H9 (cell line): Measurements from ENCODE around the gene IFT27. TPM values are rescaled to one million over a fixed set of nuclear protein-coding genes. Genes with fewer than 3 reads are reported as not detected.

Experiments
- DNase-seq: peaks from one replicate; pipeline ENCODE4 v3.0.0-alpha.2; 2017
- H2AFZ ChIP-seq: one replicate; pipeline ENCODE4 v1.6.1; 2013; ENCODE audit warnings: mild to moderate bottlenecking, low read length, control low read depth, moderate library complexity
- H2AK5ac ChIP-seq: 2 replicates; pipeline ENCODE4 v1.6.1; 2013; ENCODE audit warnings: low read length, control low read depth, mixed read lengths; ENCODE audit not compliant: insufficient read length
- H2BK120ac ChIP-seq: one replicate; pipeline ENCODE4 v1.6.1; 2013; ENCODE audit warnings: low read depth, mild to moderate bottlenecking, low read length, control low read depth, inconsistent platforms; ENCODE audit not compliant: poor library complexity, severe bottlenecking
- H2BK12ac ChIP-seq: 2 replicates; pipeline ENCODE4 v1.6.1; 2013; ENCODE audit warnings: low read length, control low read depth, mixed read lengths, low read depth; ENCODE audit not compliant: insufficient read length
- H2BK15ac ChIP-seq: 2 replicates; pipeline ENCODE4 v1.6.1; 2013; ENCODE audit warnings: low read depth, low read length, control low read depth
- H2BK20ac ChIP-seq: one replicate; pipeline ENCODE4 v1.6.1; 2013; ENCODE audit warnings: low read depth, mild to moderate bottlenecking, low read length, control low read depth, inconsistent platforms; ENCODE audit not compliant: poor library complexity, severe bottlenecking
- H2BK5ac ChIP-seq: 2 replicates; pipeline ENCODE4 v1.6.1; 2013; ENCODE audit warnings: low read length, control low read depth, mixed read lengths; ENCODE audit not compliant: insufficient read length
- H3K14ac ChIP-seq: 2 replicates; pipeline ENCODE4 v1.6.1; 2013; ENCODE audit warnings: low read length, control low read depth; ENCODE audit not compliant: insufficient read depth
- H3K18ac ChIP-seq: 2 replicates; pipeline ENCODE4 v1.6.1; 2013; ENCODE audit warnings: low read depth, mild to moderate bottlenecking, mixed read lengths, low read length, control low read depth; ENCODE audit not compliant: insufficient read length
- H3K23ac ChIP-seq: 2 replicates; pipeline ENCODE4 v1.6.1; 2013; ENCODE audit warnings: low read length, control low read depth, mixed read lengths, low read depth; ENCODE audit not compliant: insufficient read length
- H3K23me2 ChIP-seq: 2 replicates; pipeline ENCODE4 v1.6.1; 2013; ENCODE audit warnings: low read depth, mild to moderate bottlenecking, mixed read lengths, low read length, control low read depth; ENCODE audit not compliant: insufficient read length, poor library complexity, severe bottlenecking
- H3K27ac ChIP-seq: 2 replicates; pipeline ENCODE4 v1.5.1; 2013; ENCODE audit warnings: low read length, control low read depth, mixed read lengths, low read depth; ENCODE audit not compliant: insufficient read length
- H3K27me3 ChIP-seq: 2 replicates; pipeline ENCODE4 v1.6.1; 2013; ENCODE audit warnings: low read length, control low read depth, inconsistent platforms; ENCODE audit not compliant: insufficient read depth
- H3K4ac ChIP-seq: 2 replicates; pipeline ENCODE4 v1.6.1; 2013; ENCODE audit warnings: low read depth, mild to moderate bottlenecking, control low read depth, inconsistent platforms, low read length, moderate library complexity
- H3K4me1 ChIP-seq: 2 replicates; pipeline ENCODE4 v1.6.1; 2013; ENCODE audit warnings: low read length, control low read depth, inconsistent platforms; ENCODE audit not compliant: insufficient read depth
- H3K4me2 ChIP-seq: 2 replicates; pipeline ENCODE4 v1.6.1; 2013; ENCODE audit warnings: low read length, control low read depth, mixed read lengths; ENCODE audit not compliant: insufficient read length, insufficient read depth
- H3K56ac ChIP-seq: 2 replicates; pipeline ENCODE4 v1.6.1; 2013; ENCODE audit warnings: low read depth, mild to moderate bottlenecking, mixed read lengths, low read length, control low read depth; ENCODE audit not compliant: insufficient read length
- H3K79me1 ChIP-seq: 2 replicates; pipeline ENCODE4 v1.6.1; 2013; ENCODE audit warnings: low read depth, mild to moderate bottlenecking, moderate library complexity, low read length, control low read depth, inconsistent platforms; ENCODE audit not compliant: insufficient read depth, poor library complexity, severe bottlenecking
- H3K79me2 ChIP-seq: 2 replicates; pipeline ENCODE4 v1.6.1; 2013; ENCODE audit warnings: low read length, control low read depth, inconsistent platforms; ENCODE audit not compliant: insufficient read depth
- H3K9ac ChIP-seq: 2 replicates; pipeline ENCODE4 v1.6.1; 2013; ENCODE audit warnings: low read length, control low read depth, mixed read lengths; ENCODE audit not compliant: insufficient read length; ENCODE audit errors: extremely low read depth
- H3K9me3 ChIP-seq: one replicate; pipeline ENCODE4 v1.6.1; 2013; ENCODE audit warnings: low read depth, low read length, inconsistent platforms; ENCODE audit not compliant: control insufficient read depth
- H3T11ph ChIP-seq: one replicate; pipeline ENCODE4 v1.6.1; 2013; ENCODE audit warnings: mild to moderate bottlenecking, low read length, control low read depth, inconsistent platforms
- H4K20me1 ChIP-seq: one replicate; pipeline ENCODE4 v1.6.1; 2013; ENCODE audit not compliant: control insufficient read depth, insufficient read length, insufficient read depth
- H4K5ac ChIP-seq: 2 replicates; pipeline ENCODE4 v1.6.1; 2013; ENCODE audit warnings: low read depth, mild to moderate bottlenecking, mixed read lengths, low read length, control low read depth; ENCODE audit not compliant: insufficient read length
- H4K8ac ChIP-seq: replicated peaks from 2 replicates; pipeline ENCODE4 v1.6.1; 2013; ENCODE audit warnings: low read length, control low read depth, mixed read lengths, low read depth; ENCODE audit not compliant: insufficient read length
- H4K91ac ChIP-seq: 2 replicates; pipeline ENCODE4 v1.6.1; 2013; ENCODE audit warnings: low read depth, mild to moderate bottlenecking, moderate library complexity, mixed read lengths, low read length, control low read depth; ENCODE audit not compliant: insufficient read length
- H3K27ac Mint-ChIP-seq, 3 experiments: 2 replicates in 2 of 3; 3 replicates in 1 of 3; pipeline ENCODE4 v1.8.0; 2020 to 2021; ENCODE audit warnings: mixed read lengths in 3 of 3, mild to moderate bottlenecking in 1 of 3, moderate library complexity in 1 of 3
- H3K27me3 Mint-ChIP-seq: 2 replicates; pipeline ENCODE4 v1.8.0; 2021; ENCODE audit warnings: low read depth, mild to moderate bottlenecking, moderate library complexity, mixed read lengths
- H3K36me3 Mint-ChIP-seq, 3 experiments: 2 replicates in 2 of 3; 3 replicates in 1 of 3; pipeline ENCODE4 v1.8.0; 2020 to 2021; ENCODE audit warnings: low read depth in 3 of 3, mixed read lengths in 3 of 3; ENCODE audit not compliant: insufficient read depth in 1 of 3
- H3K4me1 Mint-ChIP-seq, 2 experiments: 2 replicates each; pipeline ENCODE4 v1.8.0; 2020; ENCODE audit warnings: mixed read lengths in 2 of 2
- H3K4me3 Mint-ChIP-seq, 2 experiments: 2 replicates in 1 of 2; 3 replicates in 1 of 2; pipeline ENCODE4 v1.8.0; 2020 to 2021; ENCODE audit warnings: mild to moderate bottlenecking in 2 of 2, mixed read lengths in 2 of 2, moderate library complexity in 1 of 2
- H3K9me3 Mint-ChIP-seq, 2 experiments: 2 replicates in 1 of 2; 3 replicates in 1 of 2; pipeline ENCODE4 v1.8.0; 2020; ENCODE audit warnings: mild to moderate bottlenecking in 2 of 2, mixed read lengths in 2 of 2, moderate library complexity in 1 of 2
- WGBS: extraction: QIAGEN DNeasy Blood & Tissue Kit; methylation state at CpG from one replicate; pipeline ENCODE4 v1.1.7; 2013; ENCODE audit warnings: missing lambda C conversion rate, low lambda C conversion rate, mixed read lengths; ENCODE audit not compliant: insufficient read length; ENCODE audit errors: extremely low coverage; 5-methylcytosine and 5-hydroxymethylcytosine counted together
- total RNA-seq: library from RNA; stranded (reverse); gene quantifications from 2 replicates; pipeline ENCODE4 v1.2.1, GENCODE V29; 2021
- TF ChIP-seq, protein P1 (sequence below): fragments of 200-600 bp; sonication (generic); conservative IDR thresholded peaks from 3 replicates; pipeline ENCODE4 v1.8.0; 2021; ENCODE audit warnings: antibody characterized with exemption, mild to moderate bottlenecking

Gene IFT27
- total RNA-seq, 1 experiment from 2014 or later: 43.4 TPM

DNA sequence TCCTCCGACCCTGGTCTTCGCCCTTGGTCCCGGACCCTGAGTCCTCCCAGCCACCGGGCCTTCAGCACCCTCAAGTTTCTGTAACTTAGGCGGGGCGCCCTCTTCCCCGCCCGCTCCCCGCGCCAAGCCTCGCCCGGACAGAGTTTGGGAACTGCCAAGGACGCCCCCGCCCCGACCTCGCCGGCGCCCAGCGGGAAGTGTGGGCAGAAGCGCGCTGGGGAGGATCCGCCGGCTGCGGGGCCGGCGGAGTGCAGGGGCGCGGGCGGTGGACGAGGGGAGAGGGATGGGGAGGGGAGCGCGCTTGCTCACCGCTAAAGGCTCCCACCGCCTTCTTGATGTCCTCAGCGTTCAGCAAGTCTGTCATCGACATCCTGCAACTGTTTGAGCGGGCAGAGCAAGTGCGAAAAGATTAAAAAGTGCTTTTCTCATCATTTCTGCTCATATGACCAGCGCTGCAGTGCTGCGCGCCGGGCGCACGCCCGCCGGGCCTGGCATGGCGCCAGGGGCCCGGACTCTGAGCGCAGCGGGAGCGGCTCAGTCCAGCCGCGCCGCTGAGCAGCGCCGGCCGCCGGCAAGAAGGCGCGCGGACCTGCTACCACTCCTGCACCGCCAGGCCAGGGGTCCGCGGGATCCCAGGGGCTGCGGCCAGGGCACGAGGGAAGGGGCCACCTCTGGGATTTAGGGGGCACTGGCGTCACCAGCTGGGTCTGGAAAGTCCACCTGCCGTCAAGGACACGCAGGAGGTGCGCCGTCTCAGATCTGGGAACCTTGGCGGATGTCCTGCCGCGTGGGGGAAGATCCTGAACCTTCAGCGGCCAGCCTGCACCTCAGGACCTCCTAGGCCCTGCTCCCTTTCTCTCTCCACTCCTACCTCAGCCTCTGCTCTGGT lies 41.0 kb upstream of the IFT27 start, which contains the start of gene PVALB:
PVALB (minus strand) TSS at position 400 of the 889 bp plus-strand sequence; CDS start at position 370, 30 bp downstream.
- Histone ChIP-seq H3K27ac (no peak within 1 kb of the TSS), H3K23me2 (peaks cover 14% of the 10 kb centered on the region), H3K79me1 (no peaks in the 10 kb centered on the region), H4K8ac (no peak within 1 kb of the TSS), H2BK5ac (no peak within 1 kb of the TSS), H3K27me3 (peaks cover 25% of the 10 kb centered on the region), H2BK120ac (no peak within 1 kb of the TSS), H4K5ac (no peak within 1 kb of the TSS), H3K14ac (no peak within 1 kb of the TSS; the same call in 1 of the 2 replicates), H2AK5ac (no peak within 1 kb of the TSS), H3K18ac (no peak within 1 kb of the TSS), H2BK12ac (no peak within 1 kb of the TSS), H3K9ac (no peak within 1 kb of the TSS), H3K9me3 (no peaks in the 10 kb centered on the region), H3K4me1 (peaks cover 2% of the 10 kb centered on the region; the same call in 1 of the 2 replicates), H2BK20ac (no peak within 1 kb of the TSS), H3K23ac (no peak within 1 kb of the TSS), H3K4me2 (peak within 1 kb of the TSS; percentile 72), H2BK15ac (no peak within 1 kb of the TSS), H4K91ac (no peak within 1 kb of the TSS), H4K20me1 (no peaks in the 10 kb centered on the region), H3T11ph (no peak within 1 kb of the TSS), H3K79me2 (no peaks in the 10 kb centered on the region), H3K56ac (no peak within 1 kb of the TSS), H2AFZ (no peak within 1 kb of the TSS), H3K4ac (no peak within 1 kb of the TSS)
- no CpG with 5 or more reads among the region's 75 CpGs for WGBS
- H3K27me3 Mint-ChIP-seq: peaks cover 92% of the 10 kb centered on the region
- H3K4me1 Mint-ChIP-seq: peaks cover 23 to 44% of the 10 kb centered on the region in 2 experiments
- H3K4me3 Mint-ChIP-seq: peak within 1 kb of the TSS; percentile 55 to 77
- DNase-seq: no peak
- H3K36me3 Mint-ChIP-seq: no peaks in the 10 kb centered on the region; a peak in 1 of 7 replicates
- H3K9me3 Mint-ChIP-seq: no peaks in the 10 kb centered on the region
- TF ChIP-seq, protein P1, sequence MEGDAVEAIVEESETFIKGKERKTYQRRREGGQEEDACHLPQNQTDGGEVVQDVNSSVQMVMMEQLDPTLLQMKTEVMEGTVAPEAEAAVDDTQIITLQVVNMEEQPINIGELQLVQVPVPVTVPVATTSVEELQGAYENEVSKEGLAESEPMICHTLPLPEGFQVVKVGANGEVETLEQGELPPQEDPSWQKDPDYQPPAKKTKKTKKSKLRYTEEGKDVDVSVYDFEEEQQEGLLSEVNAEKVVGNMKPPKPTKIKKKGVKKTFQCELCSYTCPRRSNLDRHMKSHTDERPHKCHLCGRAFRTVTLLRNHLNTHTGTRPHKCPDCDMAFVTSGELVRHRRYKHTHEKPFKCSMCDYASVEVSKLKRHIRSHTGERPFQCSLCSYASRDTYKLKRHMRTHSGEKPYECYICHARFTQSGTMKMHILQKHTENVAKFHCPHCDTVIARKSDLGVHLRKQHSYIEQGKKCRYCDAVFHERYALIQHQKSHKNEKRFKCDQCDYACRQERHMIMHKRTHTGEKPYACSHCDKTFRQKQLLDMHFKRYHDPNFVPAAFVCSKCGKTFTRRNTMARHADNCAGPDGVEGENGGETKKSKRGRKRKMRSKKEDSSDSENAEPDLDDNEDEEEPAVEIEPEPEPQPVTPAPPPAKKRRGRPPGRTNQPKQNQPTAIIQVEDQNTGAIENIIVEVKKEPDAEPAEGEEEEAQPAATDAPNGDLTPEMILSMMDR: no peak
- no peak within 1 kb of the TSS for H3K27ac Mint-ChIP-seq
